Glomerular endothelial cell (primary cell): ENCODE data around the gene STK33. TPM values are rescaled to one million over a fixed set of nuclear protein-coding genes. Genes with fewer than 3 reads are reported as not detected.

Experiments used
- DNase-seq: peaks from one replicate; pipeline ENCODE4 v3.0.0-alpha.2; 2011; ENCODE audit warnings: low read depth, low spot score; ENCODE audit errors: extremely low read depth
- total RNA-seq: library from RNA; depleted of rRNA; stranded (reverse); fragments of >200 nt; gene quantifications from 2 replicates; pipeline ENCODE4 v1.2.3, GENCODE V29; 2015

Gene STK33
- total RNA-seq, 1 donor from 2014 or later = 4.1 TPM

DNA sequence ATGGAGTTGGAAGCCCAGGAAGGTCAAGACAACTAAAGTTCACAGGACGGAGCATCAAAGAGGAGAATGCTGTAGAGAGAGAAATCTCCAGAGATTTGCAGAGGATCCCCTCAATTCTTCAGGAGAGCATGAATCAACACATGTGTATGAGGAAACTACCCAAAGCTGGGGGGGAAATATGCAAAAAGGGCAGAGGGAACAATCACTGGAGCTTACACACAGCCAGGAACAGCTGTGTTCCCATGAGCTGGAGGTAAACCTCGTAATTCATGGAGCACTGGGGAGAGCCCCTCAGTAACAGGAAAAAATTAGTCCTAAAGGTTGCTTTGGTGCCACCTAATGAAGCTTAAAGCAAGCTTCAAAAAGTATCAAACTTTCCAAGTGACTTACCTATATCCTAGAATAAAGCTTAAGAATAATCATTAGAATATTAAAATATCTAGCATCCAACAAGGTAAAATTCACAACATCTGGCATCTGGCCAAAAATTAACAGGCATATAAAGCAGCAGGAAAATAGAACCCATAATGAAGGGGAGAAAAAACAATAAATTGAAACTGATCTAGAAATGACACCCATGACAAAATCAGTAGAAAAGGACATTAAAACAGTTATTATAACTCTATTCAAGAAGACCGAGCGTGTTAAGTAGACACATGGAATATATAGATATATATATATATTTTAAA, 134.2 kb downstream of the STK33 start:
- no peak for DNase-seq

DNA sequence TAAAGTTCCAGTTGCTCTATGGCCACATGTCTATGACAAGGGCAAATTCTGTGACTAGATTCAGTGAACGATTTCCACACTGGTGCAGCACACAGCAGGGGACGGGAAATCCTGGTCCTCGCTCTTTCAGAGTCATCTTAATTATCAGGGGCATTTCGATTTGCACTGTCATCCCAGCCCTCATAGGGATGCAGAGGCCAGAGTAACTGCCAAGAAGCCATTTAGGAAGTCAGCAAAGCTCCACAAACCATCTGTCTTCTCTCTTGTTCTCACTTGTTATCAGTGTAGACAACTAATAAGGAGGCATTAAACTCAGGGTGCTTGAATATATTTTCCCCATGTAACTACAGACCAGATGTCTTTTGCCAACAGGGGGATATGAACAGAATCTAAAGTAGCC, 151.7 kb downstream of the STK33 start:
- no peak for DNase-seq

DNA sequence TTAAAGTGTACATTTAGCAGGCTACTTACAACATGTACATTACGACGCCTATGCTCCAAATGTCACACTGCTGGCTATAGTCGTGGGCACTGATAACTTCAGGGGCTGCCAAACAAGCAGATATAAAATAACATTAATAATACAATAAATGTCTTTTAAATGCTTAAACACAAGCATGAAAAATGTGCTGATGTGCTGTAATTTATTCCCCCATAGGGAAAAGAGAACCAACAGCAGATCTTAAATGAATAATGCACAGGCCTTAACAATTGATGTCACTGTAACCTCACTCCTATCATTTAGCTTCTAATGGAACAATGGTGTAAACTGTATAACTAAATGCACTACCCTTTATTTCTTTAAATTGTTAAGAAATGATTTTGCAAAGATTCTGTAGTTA, 153.4 kb downstream of the STK33 start:
- no peak for DNase-seq

DNA sequence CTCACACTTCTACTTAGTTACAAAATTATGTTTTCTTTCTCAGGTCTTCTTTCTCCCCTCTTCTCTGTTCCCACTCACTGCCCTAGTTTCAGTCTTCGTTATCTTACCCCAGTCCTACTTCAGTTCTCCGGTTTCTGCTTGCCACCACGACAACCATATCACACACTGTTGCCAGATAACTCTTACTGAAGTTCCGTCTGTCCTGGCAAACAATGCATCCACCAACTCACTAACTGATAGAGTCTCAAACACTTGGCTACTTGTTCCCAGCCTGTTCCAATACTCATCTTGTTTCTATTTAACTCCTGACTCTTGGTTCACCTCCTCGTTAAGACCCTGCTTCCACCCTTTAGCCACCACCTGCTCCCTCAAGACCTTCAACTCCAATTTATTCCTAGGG, 164.5 kb downstream of the STK33 start:
- DNase-seq = no peak

- no peak for DNase-seq
These were observed 168.0 kb downstream of the STK33 start for GRCh38 chr11:8426076-8426475.

DNA sequence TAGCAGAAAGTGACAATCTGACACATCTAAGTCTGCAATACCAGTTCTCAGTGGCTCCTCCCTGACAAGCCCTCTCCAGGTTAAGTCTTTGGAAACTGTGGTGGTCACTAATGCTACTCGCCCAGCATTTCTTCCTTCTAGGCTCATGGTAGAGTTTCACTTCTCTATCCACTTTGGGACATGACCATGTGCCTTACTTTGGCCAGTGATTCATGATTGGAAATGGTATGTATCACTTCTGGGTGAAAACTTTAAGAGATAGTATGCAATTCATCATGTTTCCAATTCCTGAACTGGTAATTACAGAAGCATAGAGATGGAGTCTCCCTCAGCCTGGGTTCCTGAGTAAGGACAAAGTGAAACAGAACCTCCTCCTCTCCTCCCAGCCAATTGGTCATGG, 178.8 kb downstream of the STK33 start:
- DNase-seq = no peak

DNA sequence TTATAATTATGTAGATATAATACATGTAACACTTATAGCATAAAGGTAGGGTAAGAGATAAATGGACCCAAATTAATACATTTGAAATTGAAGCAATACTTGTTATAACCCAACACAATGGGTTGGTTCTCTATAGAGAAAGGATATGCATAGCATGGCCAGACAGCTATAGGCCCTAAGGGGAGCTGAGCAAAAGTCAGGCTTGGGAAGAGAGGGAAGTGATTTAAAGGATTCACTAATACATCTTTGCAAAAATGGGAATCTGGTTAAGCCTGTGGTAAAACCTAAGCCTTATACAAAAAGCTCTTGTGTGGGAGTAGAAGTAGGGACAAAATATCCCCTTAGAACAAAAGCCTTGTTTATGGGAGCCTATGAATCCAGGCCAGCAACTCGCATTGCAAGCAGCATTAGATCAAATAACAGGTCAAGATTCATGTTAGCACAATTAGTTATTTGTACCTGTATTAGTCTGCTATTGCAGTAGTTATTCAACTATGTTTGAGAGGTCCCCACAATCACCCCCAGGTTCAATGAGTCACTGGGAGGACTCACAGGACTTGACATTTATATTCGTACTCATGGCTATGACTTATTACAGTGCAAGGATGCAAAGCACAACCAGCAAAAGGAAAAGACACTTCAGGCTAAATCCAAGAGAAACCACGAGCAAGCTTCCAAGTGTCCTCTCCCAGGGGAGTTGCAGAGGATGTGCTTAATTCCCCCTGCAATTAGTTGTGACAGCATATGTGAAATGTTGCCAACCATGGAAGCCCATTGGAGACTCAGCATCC, 185.7 kb downstream of the STK33 start:
- no peak for DNase-seq

DNA sequence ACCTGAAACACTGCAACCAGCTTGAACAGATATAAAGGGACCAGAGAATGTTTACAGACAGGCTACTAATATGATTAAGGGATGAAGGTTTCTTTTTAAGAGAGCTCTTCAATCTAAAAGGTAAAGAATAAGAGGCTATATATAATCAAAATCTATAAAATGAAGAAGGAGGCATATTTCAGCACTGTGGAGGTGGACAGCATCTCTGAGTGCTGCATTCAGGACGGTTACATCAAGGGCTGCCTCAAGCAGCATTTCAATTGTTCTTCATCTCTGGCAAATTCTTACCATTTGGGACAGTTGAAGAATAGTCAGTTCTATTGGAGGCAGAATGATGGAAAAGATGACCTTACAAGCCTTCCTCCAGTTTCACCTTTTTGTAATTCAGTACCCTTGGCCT, 190.7 kb downstream of the STK33 start:
- DNase-seq = no peak

- no peak for DNase-seq
These were observed 201.1 kb downstream of the STK33 start for GRCh38 chr11:8392886-8393285.

GRCh38 chr11:8392166-8392565, 201.9 kb downstream of the STK33 start:
- DNase-seq = no peak

DNA sequence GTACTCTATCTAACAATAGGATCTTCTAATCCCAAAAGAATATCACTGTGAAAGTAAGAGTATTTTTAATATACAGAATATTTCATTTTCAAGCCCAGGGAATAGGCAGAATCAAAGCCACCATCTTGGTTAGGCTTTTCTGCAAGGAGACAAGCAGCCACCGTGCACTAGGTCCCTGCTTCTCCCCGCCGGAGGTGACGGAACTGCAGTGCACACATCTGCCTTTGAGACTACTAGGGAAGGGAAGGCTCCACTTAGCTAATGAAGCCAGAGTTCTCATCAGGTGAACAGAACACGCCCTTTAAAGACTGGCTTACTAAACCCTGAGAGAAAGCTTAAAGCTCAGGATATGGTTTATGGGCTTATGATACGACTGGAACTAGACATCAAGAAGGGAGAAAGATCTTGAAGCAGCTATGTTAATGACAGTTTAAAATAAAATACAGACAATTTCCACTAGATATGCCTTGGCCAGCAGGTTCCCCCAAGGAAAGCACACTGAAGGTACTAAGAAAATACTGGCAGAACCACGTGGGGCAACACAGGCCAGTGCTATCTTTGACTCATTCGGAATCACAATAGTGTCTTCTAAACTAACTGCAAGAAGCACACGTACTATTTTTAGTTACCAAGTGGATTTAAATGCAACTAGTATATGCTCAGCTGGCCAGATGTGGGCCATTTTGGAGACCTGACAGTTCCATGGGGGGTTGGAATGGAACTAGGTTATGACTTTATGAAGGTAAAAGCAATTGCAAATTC, 203.0 kb downstream of the STK33 start:
- no peak for DNase-seq

- no peak for DNase-seq
These were observed 204.7 kb downstream of the STK33 start for GRCh38 chr11:8389029-8389996.

- no peak for DNase-seq
These were observed 206.3 kb downstream of the STK33 start for GRCh38 chr11:8387693-8388092.

DNA sequence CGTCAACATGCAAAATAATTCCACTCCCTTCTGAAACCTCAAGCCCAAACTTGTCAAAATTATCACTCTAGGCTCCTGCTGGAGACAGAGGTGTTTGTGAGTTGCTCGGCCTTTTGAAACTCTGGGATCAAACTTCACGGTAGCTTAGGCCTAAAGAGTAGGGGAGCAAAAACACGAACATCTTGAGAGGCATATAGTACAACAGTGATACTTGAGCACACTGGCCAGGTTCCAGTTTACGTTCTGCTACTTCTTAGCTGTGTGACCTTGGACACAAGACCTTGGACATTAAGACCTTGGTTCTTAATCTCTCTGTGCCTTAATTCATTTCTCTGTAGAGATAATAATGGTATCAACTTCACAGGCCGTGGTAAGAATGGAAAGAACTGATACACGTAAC, 206.9 kb downstream of the STK33 start:
- DNase-seq = no peak

DNA sequence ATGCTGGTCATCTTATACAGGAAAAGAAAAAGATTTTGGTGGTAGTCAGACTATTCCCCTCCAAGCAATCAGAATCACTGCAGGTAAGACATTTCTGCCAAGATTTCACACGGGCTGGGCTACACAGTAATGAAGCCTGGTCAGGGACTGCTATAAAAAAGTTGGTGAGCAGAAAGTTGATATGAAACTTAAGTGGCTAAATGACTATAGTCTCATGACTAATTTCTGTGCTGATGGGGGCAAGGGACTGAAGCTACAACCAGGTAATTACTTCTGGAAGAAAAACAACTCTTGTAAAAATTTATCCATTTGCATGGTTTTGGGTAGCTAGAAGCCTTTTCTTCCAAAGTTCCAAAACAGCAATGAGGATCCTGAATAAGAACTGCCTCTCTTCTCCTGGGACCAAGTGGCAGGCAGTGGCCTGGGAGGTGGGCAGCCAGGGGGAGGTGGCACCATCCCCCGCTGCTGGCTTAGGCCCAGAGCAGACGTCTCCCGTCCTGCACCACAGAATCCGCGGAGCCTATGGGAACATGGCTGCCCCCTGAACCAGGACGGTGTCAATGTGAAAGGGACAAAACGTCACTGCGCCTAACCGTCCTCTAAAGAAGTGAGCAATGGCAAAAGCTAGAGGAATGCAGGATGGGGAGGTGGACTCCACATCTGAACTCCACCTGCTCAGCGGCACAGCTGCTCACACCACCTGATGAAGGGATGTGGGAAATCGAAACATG, 207.7 kb downstream of the STK33 start:
- no peak for DNase-seq

DNA sequence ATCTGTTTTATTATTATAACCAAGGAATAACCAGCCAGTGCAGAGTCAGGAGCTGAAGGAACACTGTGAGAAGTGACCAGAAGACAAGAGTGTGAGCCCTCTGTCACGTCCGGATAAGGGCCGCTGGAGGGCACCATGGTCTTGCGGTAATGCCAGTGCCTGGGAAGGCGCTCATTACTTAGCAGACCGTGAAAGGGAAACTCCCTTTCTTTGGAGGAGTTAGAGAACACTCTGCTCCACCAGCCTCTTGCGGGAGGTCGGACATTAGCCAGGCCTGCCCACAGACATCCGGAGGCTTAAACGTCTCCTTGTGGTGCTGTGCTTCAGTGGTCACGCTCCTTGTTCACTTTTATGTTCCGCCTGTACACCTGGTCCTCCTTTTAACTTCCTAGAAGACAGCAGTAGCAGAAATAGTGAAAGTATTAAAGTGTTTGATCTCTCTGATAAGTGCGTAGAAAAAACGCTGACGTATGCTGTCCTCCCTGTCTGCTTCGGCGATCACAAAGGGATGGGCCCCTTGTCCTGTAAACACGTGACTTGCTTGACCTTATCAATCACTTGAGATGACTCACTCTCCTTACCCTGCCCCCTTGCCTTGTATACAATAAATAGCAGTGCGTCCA, 209.7 kb downstream of the STK33 start:
- no peak for DNase-seq

- DNase-seq = no peak
These were observed 210.4 kb downstream of the STK33 start for GRCh38 chr11:8383627-8384026.

DNA sequence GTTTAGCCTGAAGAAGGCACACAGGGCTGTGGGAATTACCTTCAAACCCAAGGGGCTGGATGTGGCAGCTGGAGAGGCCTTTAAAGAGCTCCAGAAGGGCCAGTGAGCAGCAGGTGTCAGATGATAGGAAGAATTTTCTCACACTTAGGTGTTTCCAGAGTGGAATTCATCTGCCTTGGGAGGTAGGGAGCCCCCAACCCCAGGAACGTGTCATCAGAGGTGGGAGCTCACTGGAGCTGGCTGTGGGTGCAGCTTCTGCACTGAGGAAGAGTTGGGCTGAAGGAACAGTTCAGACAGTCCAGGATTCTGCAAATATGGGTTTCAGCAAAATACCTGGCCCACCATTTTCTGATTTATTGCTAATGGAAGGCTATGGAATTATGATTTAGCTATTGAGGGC, 210.8 kb downstream of the STK33 start:
- no peak for DNase-seq

DNA sequence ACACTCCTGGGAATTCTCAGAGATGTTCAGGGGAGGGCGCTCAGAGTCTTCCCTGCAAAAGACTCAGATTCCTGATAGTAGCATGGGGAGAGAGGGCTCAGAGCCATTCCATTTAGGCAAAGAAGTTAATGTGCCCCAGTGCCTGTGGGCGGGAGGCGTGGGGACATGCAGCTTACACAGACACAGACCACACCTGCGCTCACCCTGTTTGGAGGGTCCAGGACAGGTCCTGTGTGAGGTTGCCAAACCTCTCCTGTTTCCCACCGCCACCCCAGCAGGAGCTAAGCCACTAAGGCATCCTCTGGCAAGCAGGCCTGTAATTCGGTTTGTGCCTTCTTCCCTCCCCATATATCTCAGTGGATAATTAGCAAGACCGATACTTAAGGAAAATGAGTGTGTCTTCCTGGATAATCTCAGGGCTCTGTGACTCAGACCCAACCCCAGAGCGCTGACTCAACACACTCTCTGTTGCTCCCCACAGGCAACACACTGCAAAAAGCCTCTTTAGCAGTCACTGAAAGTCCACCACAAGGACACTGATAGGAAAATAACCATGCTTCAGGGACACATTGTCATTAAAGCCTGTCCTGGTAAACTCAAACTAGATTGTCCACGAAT, 211.5 kb downstream of the STK33 start:
- DNase-seq = no peak
